CD1c-positive myeloid dendritic cell (primary cell): ENCODE results near the gene YPEL3.
"Not testable (repeated sequence)": the region's sequence is repeated elsewhere in the genome, so short reads cannot be mapped to it uniquely, and the experiment has no call there.

Experiments
- DNase-seq: peaks from one replicate; pipeline ENCODE4 v3.0.0-alpha.2; 2016; ENCODE audit errors: extremely low spot score

YPEL3 gene

GRCh38 chr16:30096105-30096861 lies at the start of gene YPEL3:
TSS of gene YPEL3 (minus strand) at chr16:30096213. CDS start at chr16:30095482, 731 bp downstream.
- peak; percentile 90 for DNase-seq

- no peak for DNase-seq
Measured at GRCh38 chr16:30145657-30146056, 49.6 kb upstream of the YPEL3 start.

GRCh38 chr16:30144917-30145316 lies 48.9 kb upstream of the YPEL3 start:
- DNase-seq: no peak

GRCh38 chr16:30144017-30144416 lies 48.0 kb upstream of the YPEL3 start:
- DNase-seq: no peak

- no peak for DNase-seq
Measured at GRCh38 chr16:30143347-30143702, 47.3 kb upstream of the YPEL3 start.

GRCh38 chr16:30142672-30143346 lies 46.8 kb upstream of the YPEL3 start:
- DNase-seq: peak; percentile 58

GRCh38 chr16:30141750-30142149 lies 45.7 kb upstream of the YPEL3 start:
- no peak for DNase-seq

- DNase-seq: peak; percentile 32
Measured at GRCh38 chr16:30139583-30140481, 43.8 kb upstream of the YPEL3 start.

GRCh38 chr16:30137897-30138296 lies 41.9 kb upstream of the YPEL3 start:
- no peak for DNase-seq

- peak; percentile 63 for DNase-seq
Measured at GRCh38 chr16:30136971-30137605, 41.1 kb upstream of the YPEL3 start.

GRCh38 chr16:30132591-30132990 lies 36.6 kb upstream of the YPEL3 start:
- no peak for DNase-seq

GRCh38 chr16:30131869-30132475 lies 36.0 kb upstream of the YPEL3 start:
- no peak for DNase-seq

- DNase-seq: no peak
Measured at GRCh38 chr16:30127993-30128392, 32.0 kb upstream of the YPEL3 start.

GRCh38 chr16:30125690-30126089 lies 29.7 kb upstream of the YPEL3 start:
- DNase-seq: not testable (repeated sequence)

GRCh38 chr16:30124985-30125379 lies 29.0 kb upstream of the YPEL3 start:
- no peak for DNase-seq

- DNase-seq: peak; percentile 9
Measured at GRCh38 chr16:30122604-30123160, 26.7 kb upstream of the YPEL3 start.

- peak; percentile 10 for DNase-seq
Measured at GRCh38 chr16:30121741-30122571, 25.9 kb upstream of the YPEL3 start.

GRCh38 chr16:30120340-30121105 lies 24.5 kb upstream of the YPEL3 start:
- no peak for DNase-seq

- no peak for DNase-seq
Measured at GRCh38 chr16:30119428-30119827, 23.4 kb upstream of the YPEL3 start.
